Measurements from ENCODE around the gene ABHD14A.

- no peak for TF ChIP-seq CTCF (conservative IDR thresholded peaks at IDR 0.05 in 1 of 2, IDR thresholded peaks at IDR 0.05 in 1 of 2; ENCODE audit: extremely low read depth in 1 of 2, insufficient read depth in 1 of 2, low read depth in 1 of 2, low read length in 2 of 2)
- TF ChIP-seq EZH2 (IDR thresholded peaks at IDR 0.05; ENCODE audit: borderline replicate concordance, low read length), result no peak
These were observed 29.6 kb upstream of the ABHD14A start for GRCh38 chr3:51945031-51945840.

All from mammary epithelial cell (primary cell).